HG02759 (cell line): ENCODE measurements around the gene SCART1.
A peak's percentile ranks its signal among the peaks of the same experiment; 100 is the strongest.
"Not testable (repeated sequence)": the region's sequence is repeated elsewhere in the genome, so short reads cannot be mapped to it uniquely, and the experiment has no call there.

Experiments used
- ATAC-seq: cut with Tn5 transposase; IDR thresholded peaks from one replicate; pipeline ENCODE4 v1.9.1; 2021; ENCODE audit warnings: mild to moderate bottlenecking, moderate library complexity; ENCODE audit not compliant: unreplicated experiment

The SCART1 gene

GRCh38 chr10:133453516-133454203 lies at the start of gene SCART1:
Gene SCART1 (plus strand): TSS chr10:133453945. CDS start chr10:133453998, 53 bp downstream.
- ATAC-seq = no peak

DNA sequence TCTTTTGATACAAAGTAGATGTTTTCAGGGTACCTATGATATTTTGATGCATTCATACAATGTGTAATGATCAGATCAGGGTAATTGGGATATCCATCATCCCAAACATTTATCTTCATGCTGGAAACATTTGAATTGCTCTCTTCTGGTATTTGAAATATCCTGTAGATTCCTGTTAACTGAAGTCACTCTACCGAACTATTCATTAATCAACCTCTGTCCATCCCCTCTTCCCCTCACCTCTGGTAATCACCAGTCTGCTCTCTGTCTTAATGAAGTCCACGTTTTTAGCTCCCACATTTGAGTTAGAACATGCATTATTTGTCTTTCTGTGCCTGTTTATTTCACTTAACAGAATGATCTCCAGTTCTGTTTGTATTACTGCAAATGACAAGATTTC lies 48.5 kb upstream of the SCART1 start:
- ATAC-seq = no peak

GRCh38 chr10:133405844-133406527 lies 47.8 kb upstream of the SCART1 start:
- ATAC-seq = peak; percentile 64

GRCh38 chr10:133411523-133412380 lies 42.0 kb upstream of the SCART1 start:
- no peak for ATAC-seq

- ATAC-seq = no peak
These were observed 41.4 kb upstream of the SCART1 start for GRCh38 chr10:133412381-133412711.

DNA sequence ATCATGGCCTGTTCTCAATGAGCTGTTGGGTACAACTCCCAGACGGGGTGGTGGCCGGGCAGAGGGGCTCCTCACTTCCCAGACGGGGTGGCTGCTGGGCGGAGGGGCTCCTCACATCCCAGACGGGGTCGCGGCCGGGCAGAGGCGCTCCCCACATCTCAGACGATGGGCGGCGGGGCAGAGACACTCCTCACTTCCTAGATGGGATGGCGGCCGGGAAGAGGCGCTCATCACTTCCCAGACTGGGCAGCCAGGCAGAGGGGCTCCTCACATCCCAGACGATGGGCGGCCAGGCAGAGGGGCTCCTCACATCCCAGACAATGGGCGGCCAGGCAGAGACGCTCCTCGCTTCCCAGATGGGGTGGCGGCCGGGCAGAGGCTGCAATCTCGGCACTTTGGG lies 39.3 kb upstream of the SCART1 start:
- ATAC-seq = not testable (repeated sequence)

- ATAC-seq = no peak
These were observed 38.0 kb upstream of the SCART1 start for GRCh38 chr10:133415752-133416151.

GRCh38 chr10:133418289-133418993 lies 35.3 kb upstream of the SCART1 start:
- ATAC-seq = no peak

DNA sequence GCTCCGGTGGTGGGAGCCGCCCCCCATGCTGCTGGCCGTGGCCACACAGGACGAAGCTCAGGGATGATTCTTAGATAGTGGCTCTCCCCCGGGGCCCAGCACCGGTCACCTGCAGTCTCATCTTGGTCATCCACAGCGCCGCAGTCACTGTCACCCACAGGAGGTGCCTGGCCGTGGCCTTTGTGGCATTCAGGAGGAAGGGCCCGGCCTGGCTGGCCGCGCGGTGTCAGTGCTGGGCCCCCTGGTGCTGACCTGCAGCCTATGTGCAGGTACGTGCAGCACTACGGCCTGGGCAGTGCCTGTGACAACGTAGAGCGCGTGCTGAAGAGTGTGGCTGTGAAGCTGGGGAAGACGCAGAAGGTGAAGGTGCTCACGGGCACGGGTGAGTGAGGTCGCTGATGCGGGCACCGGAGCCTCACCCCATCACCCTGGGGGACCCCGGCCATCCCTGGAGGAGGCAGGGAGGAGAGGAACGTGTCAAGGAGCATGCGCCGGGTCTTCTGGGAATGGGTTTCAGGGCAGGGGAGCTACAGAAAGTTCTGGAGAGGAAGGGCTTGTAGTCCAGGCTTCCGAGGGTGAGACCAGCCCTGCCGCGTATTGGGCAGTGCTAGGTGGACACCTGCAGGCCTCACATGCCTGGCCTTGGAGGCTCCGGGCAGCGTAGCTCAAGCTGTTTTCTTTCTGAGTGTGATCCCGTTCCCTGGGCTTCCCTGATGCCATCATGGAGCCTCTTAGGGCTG lies 34.4 kb upstream of the SCART1 start:
- no peak for ATAC-seq

DNA sequence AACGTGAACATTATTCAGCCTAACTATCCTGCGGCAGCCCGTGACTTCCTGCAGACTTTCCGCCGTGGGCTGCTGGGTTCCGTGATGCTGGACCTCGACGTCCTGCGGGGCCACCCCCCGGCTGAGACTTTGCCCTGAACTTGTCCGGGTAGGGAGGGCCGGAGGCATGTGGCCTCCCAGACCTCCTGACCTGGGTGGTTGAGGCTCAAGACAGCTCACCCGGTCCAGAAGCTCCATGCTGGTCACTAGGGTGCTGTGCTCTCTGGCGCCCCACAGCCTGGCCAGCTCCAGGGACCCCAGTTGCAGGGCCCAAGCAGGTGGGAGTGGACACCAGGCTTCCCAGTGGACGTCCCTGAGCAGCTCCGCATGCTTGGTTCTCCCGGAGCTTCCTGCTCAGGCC lies 33.7 kb upstream of the SCART1 start:
- ATAC-seq = no peak

DNA sequence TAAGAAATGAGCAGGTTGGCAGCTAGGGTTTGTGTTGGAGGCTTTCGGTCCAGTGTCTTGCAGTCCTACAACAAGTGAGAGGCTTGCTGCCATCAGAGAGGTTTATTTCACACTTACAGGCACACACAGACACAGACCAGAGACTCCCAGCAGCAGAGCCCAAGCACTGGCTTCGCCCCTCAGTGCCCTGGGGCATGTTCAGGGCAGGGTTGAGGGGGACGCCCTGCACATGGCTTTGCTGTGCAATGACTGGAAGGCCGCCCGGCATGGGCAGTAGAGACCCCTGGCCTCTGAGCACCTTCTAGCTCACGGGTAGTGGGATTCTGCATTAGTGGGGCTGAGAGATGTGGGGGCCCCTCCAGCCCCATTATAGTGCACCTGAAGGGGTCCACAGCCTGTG lies 33.2 kb upstream of the SCART1 start:
- ATAC-seq = no peak

- ATAC-seq = no peak
These were observed 32.2 kb upstream of the SCART1 start for GRCh38 chr10:133421336-133422222.

DNA sequence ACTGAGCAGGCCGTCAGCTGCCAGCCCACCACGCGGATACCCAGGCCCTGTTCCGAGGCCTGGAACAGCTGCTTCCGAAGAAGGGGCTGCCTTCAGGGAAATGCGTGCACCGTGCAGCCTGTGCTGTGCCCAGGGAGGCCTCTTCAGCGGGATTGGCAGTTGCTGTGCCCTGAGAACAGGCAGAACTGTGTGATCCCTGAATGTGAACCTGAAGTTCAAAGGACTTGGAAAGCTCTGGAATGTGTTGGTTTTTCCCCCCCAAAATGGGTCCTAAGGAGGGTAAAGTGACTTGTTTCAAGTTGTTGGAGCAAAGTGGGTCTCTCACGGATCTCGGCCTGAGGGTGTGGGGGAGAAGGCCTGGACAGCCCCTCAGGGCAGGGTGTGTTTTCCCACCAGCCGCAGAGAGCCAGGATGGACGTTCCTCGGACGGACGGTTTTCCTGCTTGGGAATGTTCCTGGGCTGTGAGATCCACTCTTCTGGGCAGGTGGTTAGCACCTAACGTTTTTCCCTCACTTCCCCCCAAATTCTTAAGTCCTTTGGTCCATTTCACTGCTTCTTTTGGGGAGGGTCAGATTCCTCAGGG lies 31.4 kb upstream of the SCART1 start:
- ATAC-seq = no peak

DNA sequence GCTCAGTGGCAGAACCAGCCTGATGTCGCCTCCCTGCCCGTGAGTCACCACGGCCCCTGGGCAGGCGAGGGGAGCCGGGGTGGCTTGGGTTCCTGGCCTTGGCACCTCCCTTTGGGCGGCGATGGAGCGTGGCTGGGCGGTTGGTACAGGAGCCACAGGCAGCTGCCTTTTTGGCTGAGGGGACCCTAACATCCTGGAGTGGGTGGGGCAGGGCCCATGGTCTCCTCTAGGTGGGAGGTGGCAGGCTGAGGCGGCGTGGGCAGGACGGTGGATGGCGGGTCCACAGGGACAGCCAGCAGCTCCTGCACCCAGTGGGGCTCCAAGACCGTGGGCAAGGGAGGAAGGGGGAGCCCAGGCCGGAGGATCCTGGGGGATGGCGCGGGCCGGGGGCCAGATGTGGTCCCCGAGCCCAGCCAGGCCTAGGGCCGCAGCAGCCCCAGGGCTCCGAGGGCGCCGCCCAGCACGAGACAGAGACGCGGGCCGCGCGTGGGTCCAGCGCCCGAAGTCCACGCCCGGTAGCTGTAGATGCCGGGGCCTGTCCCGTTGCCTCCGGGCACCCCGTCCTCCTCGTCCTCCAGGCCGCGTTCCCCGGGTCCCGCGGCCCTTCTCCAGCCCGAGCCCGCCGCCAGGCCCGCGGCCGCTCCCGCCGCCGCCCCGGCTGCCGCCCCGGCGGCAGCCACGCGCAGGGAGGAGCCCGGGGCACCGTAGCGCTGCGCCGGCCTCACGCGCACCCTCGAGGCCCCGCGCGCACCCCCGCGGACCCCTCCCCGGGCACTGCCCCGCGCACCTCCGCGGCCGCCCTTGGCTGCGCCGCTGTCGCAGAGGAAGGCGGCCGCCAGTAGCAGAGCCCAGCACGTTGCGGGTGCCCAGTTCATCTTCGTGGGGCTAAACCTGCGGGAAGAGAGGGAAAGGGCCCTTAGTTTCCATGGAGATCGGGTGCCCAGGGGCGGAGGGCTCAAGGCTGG lies 30.7 kb upstream of the SCART1 start:
- ATAC-seq = peak; percentile 55

DNA sequence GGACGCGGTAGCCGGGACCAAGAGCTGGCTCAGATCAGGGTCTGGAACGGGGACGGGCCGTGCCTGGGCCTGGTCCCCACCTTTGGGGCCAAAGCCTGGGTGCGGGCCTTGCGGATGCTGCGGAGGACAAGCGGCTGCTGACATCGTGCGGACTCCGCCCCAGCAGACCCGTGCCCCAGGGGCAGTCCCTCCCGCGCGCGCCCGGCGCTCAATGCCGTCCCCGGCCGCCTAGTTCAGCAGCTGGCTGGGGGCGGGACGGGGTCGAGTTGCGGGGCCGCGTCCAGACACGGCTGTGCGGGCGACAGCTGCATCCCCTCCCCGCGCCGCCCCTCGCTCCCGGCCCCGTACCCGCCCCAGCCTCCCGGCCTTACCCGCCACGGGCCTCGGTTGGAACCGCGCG lies 29.6 kb upstream of the SCART1 start:
- ATAC-seq = not testable (repeated sequence)

GRCh38 chr10:133424601-133425000 lies 29.1 kb upstream of the SCART1 start, which contains the start of gene SPRN:
Gene SPRN (minus strand): TSS chr10:133424625. CDS start chr10:133423681, 944 bp downstream.
- not testable (repeated sequence) for ATAC-seq

DNA sequence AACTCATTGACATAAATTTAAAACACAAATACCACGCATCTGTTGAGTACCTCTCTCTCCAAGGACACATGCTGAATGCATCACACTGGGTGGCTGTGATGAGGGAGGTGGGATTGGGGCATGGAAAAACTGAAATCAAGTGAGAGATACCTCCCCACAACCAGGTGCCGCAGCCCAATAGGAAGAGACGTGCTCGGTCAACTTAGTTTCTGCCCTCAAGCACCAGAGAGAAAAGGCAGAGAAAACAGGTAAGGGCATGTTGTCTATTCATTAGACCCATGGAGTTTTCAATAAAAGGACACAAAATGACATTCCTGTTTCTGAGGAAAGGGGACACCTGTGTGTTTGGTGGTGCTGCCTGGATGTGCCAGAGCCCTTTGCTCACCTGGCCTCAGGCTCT lies 24.2 kb upstream of the SCART1 start:
- not testable (repeated sequence) for ATAC-seq
